NCI-H128 (cell line): ENCODE measurements around the gene ATF6B.
A peak's percentile ranks its signal among the peaks of the same experiment; 100 is the strongest.
"Not testable (repeated sequence)": the region's sequence is repeated elsewhere in the genome, so short reads cannot be mapped to it uniquely, and the experiment has no call there.

Source experiments
- DNase-seq: peaks from one replicate; lab custom pipeline; 2025; ENCODE audit not compliant: unreplicated experiment; lab: John Stamatoyannopoulos, UW

ATF6B gene

GRCh38 chr6:32154514-32155161, 26.6 kb upstream of the ATF6B start:
- peak; percentile 41 for DNase-seq

GRCh38 chr6:32153564-32154513, 25.8 kb upstream of the ATF6B start, which contains the start of gene PPT2:
Gene PPT2, plus strand, starts transcription at chr6:32154141. Its CDS starts 454 bp downstream, at chr6:32154595.
- DNase-seq, result peak; percentile 46

- DNase-seq, result no peak
Observed at GRCh38 chr6:32152769-32153563, 24.9 kb upstream of the ATF6B start.

- DNase-seq, result no peak
Observed at GRCh38 chr6:32151863-32152768, 24.1 kb upstream of the ATF6B start, which contains the start of gene PRRT1. Gene PRRT1, minus strand, starts transcription at chr6:32151939. Its CDS starts 112 bp downstream, at chr6:32151827.

GRCh38 chr6:32151181-32151862, 23.3 kb upstream of the ATF6B start:
- DNase-seq, result no peak

GRCh38 chr6:32149932-32150870, 22.2 kb upstream of the ATF6B start:
- no peak for DNase-seq

- no peak for DNase-seq
Observed at GRCh38 chr6:32149092-32149755, 21.2 kb upstream of the ATF6B start.

GRCh38 chr6:32148289-32149091, 20.4 kb upstream of the ATF6B start:
- no peak for DNase-seq

GRCh38 chr6:32147401-32148132, 19.5 kb upstream of the ATF6B start:
- DNase-seq, result no peak

GRCh38 chr6:32146687-32147086, 18.6 kb upstream of the ATF6B start:
- no peak for DNase-seq

- DNase-seq, result no peak
Observed at GRCh38 chr6:32146287-32146686, 18.2 kb upstream of the ATF6B start.

GRCh38 chr6:32144238-32144637, 16.2 kb upstream of the ATF6B start:
- not testable (repeated sequence) for DNase-seq

- no peak for DNase-seq
Observed at GRCh38 chr6:32140420-32141046, 12.5 kb upstream of the ATF6B start.

GRCh38 chr6:32139590-32139989, 11.5 kb upstream of the ATF6B start:
- no peak for DNase-seq

GRCh38 chr6:32137454-32137853, 9.4 kb upstream of the ATF6B start:
- no peak for DNase-seq

GRCh38 chr6:32133786-32134185, 5.7 kb upstream of the ATF6B start:
- DNase-seq, result no peak
